GM21360 (cell line): ENCODE results near the gene NRP1.
"Not testable (repeated sequence)": the region's sequence is repeated elsewhere in the genome, so short reads cannot be mapped to it uniquely, and the experiment has no call there.

Experiments
- ATAC-seq: cut with Tn5 transposase; IDR thresholded peaks from one replicate; pipeline ENCODE4 v1.9.1; 2021; ENCODE audit warnings: mild to moderate bottlenecking, moderate library complexity; ENCODE audit not compliant: unreplicated experiment

Gene NRP1

GRCh38 chr10:33334153-33334804 is at the start of gene NRP1:
NRP1 (minus strand) TSS chr10:33334667; CDS start chr10:33334382, 285 bp downstream.
- no peak for ATAC-seq

DNA sequence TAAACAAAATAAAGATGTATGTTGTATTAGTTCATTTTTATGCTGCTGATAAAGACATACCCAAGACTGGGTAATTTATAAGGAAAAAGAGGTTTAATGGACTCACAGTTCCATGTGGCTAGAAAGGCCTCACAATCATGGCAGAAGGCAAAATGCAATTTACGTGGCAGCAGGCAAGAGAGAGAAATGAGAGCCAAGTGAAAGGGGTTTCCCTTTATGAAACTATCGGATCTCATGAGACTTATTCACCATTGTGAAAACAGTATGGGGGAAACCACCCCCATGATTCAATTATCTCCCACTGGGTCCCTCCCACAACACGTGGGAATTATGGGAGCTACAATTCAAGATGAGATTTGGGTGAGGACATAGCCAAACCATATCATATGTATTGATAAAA is 49.7 kb upstream of the NRP1 start:
- not testable (repeated sequence) for ATAC-seq

DNA sequence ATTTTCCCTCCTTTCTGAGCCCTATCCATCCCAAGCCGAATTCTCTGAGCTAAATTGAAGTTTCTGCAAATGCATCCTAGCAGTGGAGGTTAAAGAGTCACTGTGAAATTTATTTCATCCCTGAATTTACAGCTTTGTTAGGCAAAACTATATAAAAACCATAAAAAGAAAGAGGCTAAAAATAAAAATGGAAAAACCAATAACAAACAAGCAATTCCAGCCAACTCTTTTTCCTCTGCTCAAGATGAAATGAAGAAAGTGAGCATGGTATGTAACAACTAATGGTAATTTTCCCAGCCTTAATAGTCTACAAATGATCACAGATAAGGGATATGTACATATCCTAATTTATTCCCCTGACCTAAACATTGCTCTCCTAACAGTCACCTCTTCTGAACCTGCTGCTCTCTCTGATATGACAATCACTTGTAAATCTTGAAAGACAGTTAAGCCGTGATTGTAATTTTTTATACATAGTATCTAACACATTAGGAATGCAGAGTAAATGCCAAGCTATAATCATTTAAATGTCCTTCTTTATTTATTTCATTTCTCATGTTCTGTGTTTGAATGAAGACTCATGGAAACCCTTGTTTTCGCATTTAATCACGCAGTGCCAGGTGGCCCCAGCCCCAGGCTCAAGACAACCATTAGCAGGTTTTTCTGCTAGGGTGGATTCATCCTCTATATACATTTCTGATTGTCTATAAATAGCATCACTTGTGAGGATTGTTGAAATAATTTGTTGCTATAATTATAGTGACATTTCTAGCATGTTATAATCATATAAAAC is 48.6 kb upstream of the NRP1 start:
- no peak for ATAC-seq

DNA sequence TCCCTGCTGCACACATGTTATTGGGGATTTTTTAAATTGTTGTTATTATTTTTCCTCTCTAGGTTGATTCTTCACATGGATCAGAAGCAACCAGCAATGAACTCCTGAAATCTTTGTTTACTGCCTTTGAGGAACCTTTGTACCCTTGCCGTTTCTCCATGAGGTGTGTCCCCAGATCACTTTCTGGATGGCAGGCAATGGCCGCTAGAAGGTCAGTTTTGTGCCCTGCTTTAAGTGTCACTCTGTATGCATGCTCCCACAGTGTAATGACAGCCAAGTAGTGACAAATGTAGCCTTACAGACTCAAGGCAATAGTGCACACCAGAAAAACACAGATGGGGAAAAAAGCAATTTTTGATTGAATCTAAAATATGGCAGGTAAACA is 47.7 kb upstream of the NRP1 start:
- ATAC-seq, result no peak

- ATAC-seq, result no peak
Observed at GRCh38 chr10:33381451-33382215, 47.2 kb upstream of the NRP1 start.

DNA sequence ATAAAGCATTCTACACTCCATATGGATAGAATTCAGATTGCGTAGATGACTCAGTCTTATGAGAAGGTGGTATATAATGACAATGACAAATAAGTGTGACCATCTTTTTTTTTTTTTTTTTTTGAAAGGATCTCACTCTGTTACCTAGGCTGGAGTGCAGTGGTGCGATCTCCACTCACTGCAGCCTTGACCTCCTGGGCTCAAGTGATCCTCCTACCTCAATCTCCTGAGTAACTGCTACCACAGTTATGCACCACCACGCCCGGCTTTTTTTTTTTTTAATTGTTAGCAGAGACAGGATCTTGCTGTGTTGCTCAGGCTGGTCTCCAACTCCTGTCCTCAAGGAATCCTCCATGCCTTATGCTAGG is 43.2 kb upstream of the NRP1 start:
- no peak for ATAC-seq

DNA sequence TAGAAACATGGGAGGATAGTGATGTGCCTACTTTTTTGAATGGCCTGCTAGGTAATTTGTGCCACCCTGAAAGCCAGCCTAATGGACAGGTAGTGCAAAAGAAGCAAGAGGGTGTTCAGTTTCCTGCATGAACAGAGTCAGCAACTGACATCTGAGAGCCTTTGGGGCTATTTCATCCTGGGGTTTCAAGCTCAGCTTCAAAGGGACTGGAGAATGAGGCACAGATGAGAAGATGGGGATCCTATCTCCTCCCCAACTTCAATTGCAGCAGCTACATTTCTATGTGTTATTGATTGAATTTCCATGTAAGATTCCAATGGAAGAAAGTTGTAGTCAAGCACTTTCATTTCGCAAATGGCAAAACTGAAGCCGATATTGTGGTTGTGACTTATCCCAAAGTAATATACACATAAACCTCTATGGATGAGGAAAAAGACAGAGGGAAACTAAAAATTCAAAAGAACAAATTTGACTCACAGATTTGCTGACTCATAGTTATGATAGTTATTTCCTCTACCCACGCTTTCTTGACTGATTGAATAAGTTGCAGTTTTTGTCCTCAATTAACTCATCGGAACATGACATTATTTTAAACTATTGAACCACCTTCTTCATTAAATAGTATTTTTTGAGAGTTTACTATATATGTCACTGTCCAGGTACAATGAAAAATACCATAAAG is 42.6 kb upstream of the NRP1 start:
- no peak for ATAC-seq

- no peak for ATAC-seq
Observed at GRCh38 chr10:33376476-33376875, 42.0 kb upstream of the NRP1 start.

DNA sequence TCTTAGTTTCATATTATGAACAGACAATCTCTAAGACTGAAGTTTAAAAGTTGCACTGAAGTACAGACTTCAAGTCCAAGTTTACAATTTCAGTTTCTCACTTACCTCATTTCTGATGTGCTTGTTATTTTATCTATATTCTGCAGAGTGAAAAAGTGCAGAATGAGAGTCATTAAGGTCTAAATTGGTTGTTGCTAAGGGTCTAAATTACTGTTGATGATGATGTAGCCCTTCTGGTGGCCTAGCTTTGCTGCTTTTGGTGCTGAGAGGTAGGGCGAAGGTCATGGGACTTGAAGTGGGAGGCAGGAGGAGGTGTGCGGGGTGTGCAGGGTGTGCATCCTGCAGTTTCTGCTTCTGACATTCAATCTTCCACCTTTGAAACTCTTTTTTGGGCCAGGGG is 38.8 kb upstream of the NRP1 start:
- ATAC-seq, result no peak

DNA sequence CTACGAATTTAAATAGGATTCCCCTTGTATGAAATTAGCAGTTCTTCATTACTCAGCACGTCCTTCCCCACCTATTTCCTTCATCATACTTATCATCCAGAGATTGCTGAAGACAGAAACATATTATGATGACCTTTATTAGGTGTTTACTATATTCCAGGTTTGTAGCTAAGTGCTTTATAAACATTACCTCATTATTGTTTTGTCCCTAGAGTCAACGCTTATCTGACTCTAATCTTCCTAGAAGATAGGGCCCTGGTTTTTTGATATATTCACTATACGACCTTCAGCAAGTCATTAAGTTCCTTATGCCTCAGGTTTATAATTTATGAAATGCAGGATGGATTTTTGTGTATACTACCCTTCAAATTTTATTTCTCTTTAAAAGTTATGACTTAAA is 36.8 kb upstream of the NRP1 start:
- no peak for ATAC-seq

- ATAC-seq, result no peak
Observed at GRCh38 chr10:33370434-33370930, 36.0 kb upstream of the NRP1 start.

GRCh38 chr10:33368086-33368485 is 33.6 kb upstream of the NRP1 start:
- no peak for ATAC-seq

GRCh38 chr10:33365871-33366411 is 31.5 kb upstream of the NRP1 start:
- ATAC-seq, result no peak

DNA sequence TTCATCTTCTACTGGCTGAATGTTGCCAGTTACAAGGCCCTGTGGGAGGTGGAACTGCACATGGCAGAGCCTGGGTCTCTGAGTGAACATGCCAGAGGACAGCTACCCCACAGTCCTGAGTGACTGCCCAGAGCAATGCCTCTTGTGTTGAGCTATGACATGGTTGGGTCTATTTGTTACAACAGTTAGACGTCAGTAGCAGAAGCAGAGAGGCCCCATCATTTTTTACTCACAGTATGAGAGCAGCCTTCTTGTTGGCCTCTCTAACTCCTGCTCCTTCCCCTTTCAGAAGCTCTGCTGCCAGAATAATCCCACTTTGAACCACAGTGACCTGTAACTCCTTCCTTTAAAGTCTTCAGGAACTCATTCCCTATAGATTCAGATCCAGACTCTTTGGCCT is 30.8 kb upstream of the NRP1 start:
- ATAC-seq, result no peak

GRCh38 chr10:33363106-33363505 is 28.6 kb upstream of the NRP1 start:
- ATAC-seq, result no peak

GRCh38 chr10:33358016-33358415 is 23.5 kb upstream of the NRP1 start:
- ATAC-seq, result no peak

- no peak for ATAC-seq
Observed at GRCh38 chr10:33355274-33355673, 20.8 kb upstream of the NRP1 start.

GRCh38 chr10:33353853-33354252 is 19.4 kb upstream of the NRP1 start:
- no peak for ATAC-seq

GRCh38 chr10:33353334-33353733 is 18.9 kb upstream of the NRP1 start:
- no peak for ATAC-seq

DNA sequence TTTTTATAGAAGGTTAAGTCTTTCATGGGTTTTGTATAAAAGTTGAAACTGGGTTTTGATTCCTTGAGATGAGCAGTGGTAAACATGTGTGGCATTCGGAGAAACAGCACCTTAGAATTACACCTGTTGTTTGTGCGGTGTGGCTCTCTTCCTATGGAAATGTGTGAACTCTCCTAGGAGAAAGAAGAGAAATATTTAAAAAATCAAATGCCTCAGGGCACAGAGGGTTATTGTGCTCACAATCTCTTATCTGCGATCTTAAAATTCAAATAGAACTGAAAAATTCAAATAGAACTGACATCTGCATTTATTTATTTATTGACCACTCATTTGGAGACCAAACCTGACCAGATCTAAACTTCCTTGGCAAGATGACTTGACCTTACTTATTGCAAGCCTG is 18.1 kb upstream of the NRP1 start:
- no peak for ATAC-seq

DNA sequence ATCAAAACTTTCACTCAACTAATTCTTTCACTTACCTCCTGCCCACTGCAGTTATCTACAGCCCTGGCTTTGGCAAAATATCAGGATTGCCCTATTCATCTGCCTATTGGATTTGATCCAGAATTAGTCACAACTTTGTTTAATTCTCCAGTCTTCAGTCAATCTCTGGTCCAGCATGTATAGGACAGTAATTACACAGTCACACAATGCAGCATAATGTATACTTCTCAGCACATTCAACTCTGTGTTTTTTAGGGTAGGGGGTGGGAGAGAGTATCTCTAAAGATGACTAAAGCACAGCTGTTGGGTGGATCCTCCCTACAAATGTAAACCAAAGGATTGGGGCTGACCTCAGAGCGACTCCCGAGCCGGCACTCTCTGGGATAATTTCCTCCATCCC is 17.7 kb upstream of the NRP1 start:
- no peak for ATAC-seq
